ENCODE data around the gene PRKG1. TPM values are rescaled to one million over a fixed set of nuclear protein-coding genes. Genes with fewer than 3 reads are reported as not detected.

Gene PRKG1
- total RNA-seq, 1 donor from 2014 or later = 26.4 TPM

- Mint-ChIP-seq H3K9me3 (no peaks in the 10 kb centered on the region), H3K27ac (no peak overlapping the region), H3K36me3 (no peaks in the 10 kb centered on the region), H3K4me3 (no peak overlapping the region), H3K4me1 (no peaks in the 10 kb centered on the region), H3K27me3 (ENCODE audit: insufficient read depth, low read depth) (no peaks in the 10 kb centered on the region)
- Histone ChIP-seq H3K4me2 (no peak overlapping the region), H3K4me1 (no peaks in the 10 kb centered on the region), H3K36me3 (no peaks in the 10 kb centered on the region), H3K27me3 (no peaks in the 10 kb centered on the region), H3K9ac (no peak overlapping the region), H2AFZ (replicated peaks) (no peak overlapping the region), H4K20me1 (ENCODE audit: low read depth) (no peaks in the 10 kb centered on the region), H3K9me3 (ENCODE audit: low read depth) (no peaks in the 10 kb centered on the region), H3K79me2 (ENCODE audit: low read depth) (no peaks in the 10 kb centered on the region), H3F3A (ENCODE audit: low read depth) (no peaks in the 10 kb centered on the region), H3K27ac (no peak overlapping the region), H3K4me3 (no peak overlapping the region)
- no peak for DNase-seq (ENCODE audit: low spot score)
- TF ChIP-seq EZH2 (IDR thresholded peaks at IDR 0.05) (no peak), CTCF (IDR thresholded peaks at IDR 0.05) (no peak), EZH2phosphoT487 (IDR thresholded peaks at IDR 0.05) (no peak)
Observed at GRCh38 chr10:51045871-51046270, 28.4 kb upstream of the PRKG1 start.

GRCh38 chr10:51046654-51047053 is 27.6 kb upstream of the PRKG1 start:
- Histone ChIP-seq H3K4me1 (no peaks in the 10 kb centered on the region), H3K4me3 (no peak overlapping the region), H3K36me3 (no peaks in the 10 kb centered on the region), H3K9ac (no peak overlapping the region), H2AFZ (replicated peaks) (no peak overlapping the region), H3K27me3 (no peaks in the 10 kb centered on the region), H3K4me2 (no peak overlapping the region), H3F3A (ENCODE audit: low read depth) (no peaks in the 10 kb centered on the region), H3K27ac (no peak overlapping the region), H3K9me3 (ENCODE audit: low read depth) (no peaks in the 10 kb centered on the region), H4K20me1 (ENCODE audit: low read depth) (no peaks in the 10 kb centered on the region), H3K79me2 (ENCODE audit: low read depth) (no peaks in the 10 kb centered on the region)
- Mint-ChIP-seq H3K27ac (no peak overlapping the region), H3K36me3 (no peaks in the 10 kb centered on the region), H3K27me3 (ENCODE audit: insufficient read depth, low read depth) (no peaks in the 10 kb centered on the region), H3K4me3 (no peak overlapping the region), H3K9me3 (no peaks in the 10 kb centered on the region), H3K4me1 (no peaks in the 10 kb centered on the region)
- DNase-seq (ENCODE audit: low spot score) = no peak
- TF ChIP-seq EZH2phosphoT487 (IDR thresholded peaks at IDR 0.05) (no peak), CTCF (IDR thresholded peaks at IDR 0.05) (no peak), EZH2 (IDR thresholded peaks at IDR 0.05) (no peak)

- no peaks in the 10 kb centered on the region for H3K36me3 ChIP-seq
- H3K4me2 ChIP-seq = no peak overlapping the region
- no peaks in the 10 kb centered on the region for H4K20me1 ChIP-seq (ENCODE audit: low read depth)
- no peak overlapping the region for H3K9ac ChIP-seq
- Mint-ChIP-seq H3K36me3 (no peaks in the 10 kb centered on the region), H3K27me3 (ENCODE audit: insufficient read depth, low read depth) (no peaks in the 10 kb centered on the region), H3K4me1 (no peaks in the 10 kb centered on the region), H3K27ac (no peak overlapping the region), H3K4me3 (no peak overlapping the region), H3K9me3 (no peaks in the 10 kb centered on the region)
- H3K9me3 ChIP-seq (ENCODE audit: low read depth) = no peaks in the 10 kb centered on the region
- no peak for DNase-seq (ENCODE audit: low spot score)
- TF ChIP-seq EZH2phosphoT487 (IDR thresholded peaks at IDR 0.05) = no peak
- no peak for TF ChIP-seq EZH2 (IDR thresholded peaks at IDR 0.05)
- no peak for TF ChIP-seq CTCF (IDR thresholded peaks at IDR 0.05)
- H3K4me1 ChIP-seq = no peaks in the 10 kb centered on the region
- no peaks in the 10 kb centered on the region for H3F3A ChIP-seq (ENCODE audit: low read depth)
- no peak overlapping the region for H3K4me3 ChIP-seq
- no peak overlapping the region for H3K27ac ChIP-seq
- no peaks in the 10 kb centered on the region for H3K79me2 ChIP-seq (ENCODE audit: low read depth)
- H3K27me3 ChIP-seq = no peaks in the 10 kb centered on the region
- H2AFZ ChIP-seq (replicated peaks) = no peak overlapping the region
Observed at GRCh38 chr10:51047857-51048256, 26.4 kb upstream of the PRKG1 start.
